ENCODE data around the gene CSTA.

Gene CSTA

DNA sequence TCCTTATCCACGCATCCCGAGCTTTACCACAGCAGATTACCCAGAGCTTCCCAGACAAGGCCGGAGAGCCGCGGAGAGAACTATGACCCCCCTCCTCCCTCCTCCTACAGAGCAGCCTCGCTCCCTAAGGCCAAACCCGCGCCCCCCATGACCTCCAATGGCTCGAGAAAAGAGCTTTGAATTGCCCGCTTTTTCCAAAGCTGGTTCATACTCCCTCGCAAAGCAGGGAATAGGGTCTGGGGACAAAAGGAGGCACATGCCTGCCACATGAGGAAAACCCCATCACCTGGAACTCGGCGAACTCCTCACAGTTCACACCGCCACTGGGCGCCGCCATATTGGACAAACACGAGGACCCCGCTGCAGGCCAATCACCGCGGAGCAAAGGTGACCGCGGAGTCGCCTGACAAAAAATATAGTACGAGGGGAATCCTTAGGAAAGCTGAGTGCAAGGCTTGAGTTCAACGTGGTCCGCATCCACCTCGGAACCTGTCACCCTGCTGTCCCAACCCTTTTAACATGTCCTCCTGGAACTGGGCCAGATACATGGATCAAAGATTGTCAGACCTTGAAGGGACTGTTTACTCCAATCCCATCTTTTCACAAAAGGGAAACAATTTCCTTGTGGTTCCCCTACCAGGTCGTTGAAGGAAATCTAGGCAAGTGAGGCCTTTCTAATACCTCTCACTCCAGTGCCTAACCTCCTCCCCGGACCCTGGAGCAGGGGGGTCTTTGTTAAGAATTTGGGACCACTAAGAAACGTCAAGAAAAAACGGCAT is 58.0 kb downstream of the CSTA start, which contains the start of gene MIX23:
TSS of gene MIX23 (minus strand) at position 344 of the 779 bp plus-strand sequence. CDS start at position 337, 7 bp downstream.
- DNase-seq (ENCODE audit: low read depth): peak; percentile 79

DNA sequence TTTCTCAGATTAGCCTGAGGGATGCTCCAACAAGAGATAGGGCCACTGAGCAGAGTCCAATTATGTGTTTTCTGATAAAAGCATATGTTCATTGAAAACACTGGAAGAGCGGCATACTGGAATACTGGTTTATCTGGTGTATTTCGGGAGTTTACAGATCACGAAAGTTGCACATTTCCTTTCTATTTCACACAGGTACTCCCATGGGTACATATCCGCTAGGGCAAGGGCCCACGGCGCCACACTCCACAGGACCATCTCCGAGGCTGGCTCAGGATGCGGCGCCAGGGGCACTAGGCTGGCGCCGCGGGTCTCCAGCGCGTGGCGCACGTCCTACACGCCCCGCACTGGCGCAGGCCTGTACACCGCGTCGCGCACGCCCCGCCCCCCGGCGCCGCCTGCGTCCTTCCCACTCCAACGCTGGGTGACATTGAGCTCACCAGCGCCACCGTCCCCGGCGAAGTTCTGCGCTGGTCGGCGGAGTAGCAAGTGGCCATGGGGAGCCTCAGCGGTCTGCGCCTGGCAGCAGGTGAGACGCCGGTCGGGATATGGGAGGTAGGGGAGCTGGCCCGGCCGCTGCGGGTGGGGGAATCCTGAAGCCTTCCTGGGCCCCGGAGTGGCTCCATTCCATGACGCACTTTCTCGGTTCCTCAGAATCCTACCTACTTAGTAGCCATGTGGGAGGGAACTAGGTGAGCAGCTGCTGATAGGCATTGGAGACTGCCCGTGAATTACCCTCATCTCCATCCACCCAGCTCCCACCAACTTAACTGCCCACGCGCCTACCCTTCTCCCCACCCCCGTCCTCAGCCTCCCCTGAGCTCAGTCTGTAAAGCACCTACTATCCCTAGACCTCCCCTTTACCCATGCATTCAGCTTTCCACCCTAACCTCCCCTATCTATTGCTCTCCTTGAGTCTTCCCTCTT is 59.0 kb downstream of the CSTA start, which contains the start of gene FAM162A:
TSS of gene FAM162A (plus strand) at position 412 of the 927 bp plus-strand sequence. CDS start at position 496, 84 bp downstream.
- peak; percentile 89 for DNase-seq (ENCODE audit: low read depth)

DNA sequence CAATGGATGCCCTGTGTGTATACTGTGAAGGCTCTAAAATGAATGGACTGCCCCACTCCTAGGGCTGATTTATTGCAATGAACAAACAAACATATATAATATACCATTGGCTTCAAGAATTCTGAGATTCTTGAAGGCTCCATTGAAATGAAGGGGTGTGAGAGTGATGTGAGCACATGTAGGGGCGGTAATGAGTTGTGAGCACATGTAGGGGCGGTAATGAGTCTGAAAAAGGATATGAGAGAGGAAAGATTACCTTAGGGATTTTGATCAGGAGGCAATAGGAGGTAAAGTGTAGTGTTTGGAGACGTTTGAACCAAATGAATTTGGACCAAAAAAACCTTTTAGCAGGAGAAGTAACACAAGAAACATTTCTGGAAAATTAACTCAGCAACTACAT is 62.7 kb downstream of the CSTA start:
- no peak for DNase-seq (ENCODE audit: low read depth)

DNA sequence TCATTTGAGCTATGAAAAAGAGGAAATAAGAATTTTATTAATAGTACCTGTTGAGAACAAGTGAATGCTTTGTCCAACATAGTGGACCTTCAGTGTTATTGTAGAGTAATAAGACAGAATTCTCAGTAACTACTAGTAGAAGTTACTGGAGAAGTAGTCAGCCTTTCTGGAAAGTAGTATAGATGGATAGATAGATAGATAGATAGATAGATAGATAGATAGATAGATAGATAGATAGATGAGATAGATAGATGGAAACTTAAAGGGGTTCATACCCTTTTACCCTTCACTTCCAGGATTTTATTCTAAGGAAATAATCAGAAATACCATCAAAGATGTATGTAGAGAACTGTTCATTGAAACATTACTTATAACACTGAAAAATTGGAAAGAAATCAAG is 64.1 kb downstream of the CSTA start:
- no peak for DNase-seq (ENCODE audit: low read depth)

DNA sequence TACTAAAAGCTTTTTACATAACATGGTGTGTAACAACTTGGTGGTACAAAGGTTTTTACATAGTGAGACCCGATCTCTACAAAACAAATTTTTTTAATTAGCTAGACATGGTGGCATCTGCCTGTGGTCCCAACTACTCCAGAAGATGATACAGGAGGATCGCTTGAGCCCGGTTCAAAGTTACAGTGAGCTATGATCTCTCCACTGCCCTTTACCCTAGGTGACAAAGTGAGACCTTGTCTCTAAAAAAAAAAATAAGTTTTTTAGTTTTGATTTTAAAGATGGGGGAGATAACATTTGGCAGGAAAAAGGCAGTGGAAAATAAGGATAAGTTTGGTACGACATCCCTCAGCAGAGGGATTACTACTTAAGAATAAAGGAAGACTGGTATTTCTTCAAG is 64.8 kb downstream of the CSTA start:
- no peak for DNase-seq (ENCODE audit: low read depth)

DNA sequence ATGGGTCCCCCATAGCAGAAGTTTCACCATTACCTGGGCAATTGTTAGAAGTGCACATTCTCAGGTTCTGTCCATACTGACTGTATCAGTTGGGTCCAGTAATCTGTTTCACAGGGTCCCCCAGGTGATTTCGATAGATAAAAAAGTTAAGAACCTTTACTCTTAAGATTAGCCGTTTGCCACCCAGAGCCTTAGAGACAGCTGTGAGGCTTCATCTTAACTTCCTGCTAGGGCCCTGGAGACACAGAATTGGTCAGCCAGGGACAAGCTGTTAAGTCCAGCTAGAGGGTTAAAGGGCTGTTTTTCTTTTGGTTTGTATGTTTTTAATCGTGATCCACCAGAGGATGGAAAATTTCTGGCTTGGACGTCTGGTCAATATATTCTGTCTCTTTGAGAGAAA is 65.6 kb downstream of the CSTA start:
- no peak for DNase-seq (ENCODE audit: low read depth)
